ENCODE results near the gene FKBP14. TPM values are rescaled to one million over a fixed set of nuclear protein-coding genes. Genes with fewer than 3 reads are reported as not detected.

The FKBP14 gene
- total RNA-seq, 6 experiments from 2014 or later = 60.0 to 73.0 (median 64.4) TPM

DNA sequence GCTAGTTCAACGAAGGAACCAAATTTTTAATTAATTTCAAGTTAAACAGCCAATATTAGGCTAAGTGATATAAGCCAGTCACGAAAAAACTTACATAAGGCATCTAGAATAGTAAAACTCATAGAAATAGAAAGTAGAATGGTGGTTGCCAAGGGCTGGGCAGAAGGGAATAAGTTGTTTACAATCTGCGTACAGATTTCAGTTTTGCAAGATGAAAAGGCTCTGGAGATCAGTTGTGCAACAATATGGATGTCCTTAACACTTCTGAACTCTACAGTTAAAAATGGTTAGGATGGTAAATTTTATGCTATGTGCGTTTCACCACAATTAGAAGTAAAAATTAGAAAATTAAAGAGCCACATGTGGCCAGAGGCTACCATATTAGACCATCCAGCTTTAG, 50.2 kb downstream of the FKBP14 start:
- Mint-ChIP-seq H3K27ac (no peak overlapping the region), H3K4me1 (ENCODE audit: low read depth) (peaks cover 29% of the 10 kb centered on the region), H3K27me3 (ENCODE audit: insufficient read depth) (no peaks in the 10 kb centered on the region), H3K9me3 (no peaks in the 10 kb centered on the region), H3K36me3 (ENCODE audit: low read depth) (peaks cover 12% of the 10 kb centered on the region), H3K4me3 (no peak overlapping the region)
- no peak for TF ChIP-seq CTCF (IDR thresholded peaks at IDR 0.05)
- DNase-seq = no peak

DNA sequence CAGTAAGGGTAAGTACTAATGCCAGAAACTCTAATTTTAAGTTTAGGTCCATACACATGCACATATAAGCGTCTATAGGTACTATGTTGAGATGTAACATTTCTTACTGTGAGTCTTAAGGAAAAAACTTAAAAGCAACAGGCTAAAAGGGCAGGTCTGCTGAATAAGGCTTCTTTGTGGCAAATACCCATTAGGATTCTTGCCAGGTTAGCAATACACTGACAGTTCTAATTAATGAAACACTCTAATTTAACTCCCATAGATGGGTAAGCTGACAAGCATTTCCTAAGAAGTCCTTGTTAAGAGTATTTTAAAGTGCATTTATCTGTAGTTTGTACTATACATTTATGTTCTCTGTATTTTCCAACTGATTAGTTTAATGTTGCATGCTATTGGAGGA, 50.9 kb downstream of the FKBP14 start:
- no peak overlapping the region for H3K27ac Mint-ChIP-seq
- peaks cover 31% of the 10 kb centered on the region for H3K4me1 Mint-ChIP-seq (ENCODE audit: low read depth)
- no peak for DNase-seq
- no peak overlapping the region for H3K4me3 Mint-ChIP-seq
- no peaks in the 10 kb centered on the region for H3K9me3 Mint-ChIP-seq
- no peak for TF ChIP-seq CTCF (IDR thresholded peaks at IDR 0.05)
- peaks cover 18% of the 10 kb centered on the region for H3K36me3 Mint-ChIP-seq (ENCODE audit: low read depth)
- H3K27me3 Mint-ChIP-seq (ENCODE audit: insufficient read depth) = no peaks in the 10 kb centered on the region

DNA sequence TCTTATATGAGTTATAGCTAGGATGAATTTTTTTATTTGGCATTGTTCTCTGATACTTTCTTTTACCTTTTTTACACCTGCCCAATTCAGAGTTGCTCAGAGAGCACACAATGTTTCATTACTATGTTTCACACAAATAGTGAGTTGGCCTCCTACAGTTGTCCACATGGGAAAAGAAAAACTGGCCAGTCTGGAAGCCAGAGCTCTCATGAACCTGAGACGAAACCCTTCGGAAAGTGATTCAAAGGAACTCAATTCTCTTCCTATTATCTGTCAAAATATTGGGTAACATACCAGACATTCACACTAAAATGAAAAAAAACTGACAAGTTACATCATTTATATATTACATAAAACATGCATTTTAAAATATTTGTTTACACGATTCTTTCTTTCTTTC, 52.2 kb downstream of the FKBP14 start:
- no peak for TF ChIP-seq CTCF (IDR thresholded peaks at IDR 0.05)
- Mint-ChIP-seq H3K4me1 (ENCODE audit: low read depth) (peaks cover 38% of the 10 kb centered on the region), H3K9me3 (no peaks in the 10 kb centered on the region), H3K27me3 (ENCODE audit: insufficient read depth) (no peaks in the 10 kb centered on the region), H3K4me3 (no peak overlapping the region), H3K27ac (no peak overlapping the region), H3K36me3 (ENCODE audit: low read depth) (peaks cover 16% of the 10 kb centered on the region)
- no peak for DNase-seq

DNA sequence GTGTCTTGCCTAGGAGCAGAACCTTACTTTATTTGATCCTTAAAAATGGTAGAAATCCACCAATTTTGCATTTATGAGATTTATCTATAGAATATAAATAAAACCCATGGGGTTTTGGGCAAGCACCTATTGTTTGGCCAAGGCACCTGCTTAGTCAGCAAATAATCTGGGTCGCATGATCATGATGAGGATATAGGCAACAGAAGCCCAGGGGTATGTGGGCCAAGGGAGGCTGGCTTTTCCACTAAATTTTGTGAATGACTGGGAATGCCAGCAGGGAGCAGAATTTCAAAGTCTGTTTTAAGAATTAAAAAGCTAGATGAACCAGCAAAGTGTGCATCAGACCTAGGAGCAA, 54.2 kb downstream of the FKBP14 start:
- no peaks in the 10 kb centered on the region for H3K9me3 Mint-ChIP-seq

GRCh38 chr7:29971566-29972314, 54.8 kb downstream of the FKBP14 start:
- peaks cover 2% of the 10 kb centered on the region; the same call in 1 of the 2 replicates for H3K27me3 Mint-ChIP-seq (ENCODE audit: insufficient read depth)
- H3K27ac Mint-ChIP-seq = no peak overlapping the region
- DNase-seq = no peak
- TF ChIP-seq CTCF (IDR thresholded peaks at IDR 0.05) = no peak
- H3K9me3 Mint-ChIP-seq = no peaks in the 10 kb centered on the region
- no peak overlapping the region for H3K4me3 Mint-ChIP-seq
- H3K4me1 Mint-ChIP-seq (ENCODE audit: low read depth) = peaks cover 48% of the 10 kb centered on the region
- peaks cover 21% of the 10 kb centered on the region for H3K36me3 Mint-ChIP-seq (ENCODE audit: low read depth)

More for the DNA sequence above, 54.2 kb downstream of the FKBP14 start:
- TF ChIP-seq CTCF (IDR thresholded peaks at IDR 0.05) = no peak
- peaks cover 2% of the 10 kb centered on the region; the same call in 1 of the 2 replicates for H3K27me3 Mint-ChIP-seq (ENCODE audit: insufficient read depth)
- no peak overlapping the region for H3K4me3 Mint-ChIP-seq
- no peak for DNase-seq
- H3K27ac Mint-ChIP-seq = no peak overlapping the region
- peaks cover 51% of the 10 kb centered on the region for H3K4me1 Mint-ChIP-seq (ENCODE audit: low read depth)
- H3K36me3 Mint-ChIP-seq (ENCODE audit: low read depth) = peaks cover 21% of the 10 kb centered on the region
